Activated naive CD8-positive, alpha-beta T cell treated with anti-CD3 and anti-CD28 coated beads, Interleukin-2, amount 50 U/mL, for 24 hours (primary cell): ENCODE measurements around the gene C6orf62.
"Not testable (repeated sequence)": the region's sequence is repeated elsewhere in the genome, so short reads cannot be mapped to it uniquely, and the experiment has no call there.

Experiments used
- ATAC-seq: fragments of 150-1000 bp; cut with Tn5 transposase; one replicate; pipeline ENCODE4 v1.10.0; 2021
- DNase-seq: peaks from one replicate; pipeline ENCODE4 v3.0.0; 2021
- H3K27ac Mint-ChIP-seq: one replicate; pipeline ENCODE4 v1.8.0; 2021; ENCODE audit warnings: mild to moderate bottlenecking, mixed read lengths
- H3K27me3 Mint-ChIP-seq: one replicate; pipeline ENCODE4 v1.8.0; 2021; ENCODE audit warnings: mixed read lengths
- H3K36me3 Mint-ChIP-seq: one replicate; pipeline ENCODE4 v1.8.0; 2021; ENCODE audit warnings: low read depth, mixed read lengths
- H3K4me1 Mint-ChIP-seq: one replicate; pipeline ENCODE4 v1.8.0; 2021; ENCODE audit warnings: mixed read lengths
- H3K4me3 Mint-ChIP-seq: one replicate; pipeline ENCODE4 v1.8.0; 2021; ENCODE audit warnings: mild to moderate bottlenecking, moderate library complexity, mixed read lengths
- H3K9me3 Mint-ChIP-seq: one replicate; pipeline ENCODE4 v1.8.0; 2021; ENCODE audit warnings: mixed read lengths

C6orf62 gene

GRCh38 chr6:24752917-24753492 lies 34.1 kb upstream of the C6orf62 start:
- DNase-seq (no peak), ATAC-seq (no peak)
- peaks cover 1% of the 10 kb centered on the region for H3K36me3 Mint-ChIP-seq
- H3K27me3 Mint-ChIP-seq = peaks cover 2% of the 10 kb centered on the region
- peaks cover 8% of the 10 kb centered on the region for H3K9me3 Mint-ChIP-seq
- H3K4me3 Mint-ChIP-seq = no peak overlapping the region
- H3K4me1 Mint-ChIP-seq = no peaks in the 10 kb centered on the region
- H3K27ac Mint-ChIP-seq = no peak overlapping the region

- H3K27ac Mint-ChIP-seq = no peak overlapping the region
- ATAC-seq (no peak), DNase-seq (no peak)
- peaks cover 8% of the 10 kb centered on the region for H3K9me3 Mint-ChIP-seq
- no peaks in the 10 kb centered on the region for H3K4me1 Mint-ChIP-seq
- H3K27me3 Mint-ChIP-seq = peaks cover 2% of the 10 kb centered on the region
- no peak overlapping the region for H3K4me3 Mint-ChIP-seq
- peaks cover 1% of the 10 kb centered on the region for H3K36me3 Mint-ChIP-seq
Observed at GRCh38 chr6:24752503-24752902, 33.5 kb upstream of the C6orf62 start.

GRCh38 chr6:24750878-24751277 lies 31.9 kb upstream of the C6orf62 start:
- not testable (repeated sequence) for H3K4me3 Mint-ChIP-seq

GRCh38 chr6:24749297-24749696 lies 30.3 kb upstream of the C6orf62 start:
- peaks cover 3% of the 10 kb centered on the region for H3K4me1 Mint-ChIP-seq
- peaks cover 6% of the 10 kb centered on the region for H3K9me3 Mint-ChIP-seq
- peaks cover 2% of the 10 kb centered on the region for H3K27me3 Mint-ChIP-seq
- ATAC-seq (no peak), DNase-seq (no peak)
- H3K4me3 Mint-ChIP-seq = no peak overlapping the region
- H3K27ac Mint-ChIP-seq = no peak overlapping the region
- peaks cover under 1% of the 10 kb centered on the region for H3K36me3 Mint-ChIP-seq

More at GRCh38 chr6:24750878-24751277, 31.9 kb upstream of the C6orf62 start:
- H3K27ac Mint-ChIP-seq, DNase-seq, H3K27me3 Mint-ChIP-seq, H3K36me3 Mint-ChIP-seq, ATAC-seq, H3K9me3 Mint-ChIP-seq, H3K4me1 Mint-ChIP-seq: not testable (repeated sequence)

- Mint-ChIP-seq H3K4me3 (no peak overlapping the region), H3K27me3 (no peaks in the 10 kb centered on the region), H3K4me1 (peaks cover 27% of the 10 kb centered on the region)
Observed at GRCh38 chr6:24744911-24745310, 26.0 kb upstream of the C6orf62 start.

GRCh38 chr6:24743944-24744335 lies 25.0 kb upstream of the C6orf62 start:
- peaks cover 27% of the 10 kb centered on the region for H3K4me1 Mint-ChIP-seq
- ATAC-seq (no peak), DNase-seq (no peak)
- H3K36me3 Mint-ChIP-seq = no peaks in the 10 kb centered on the region
- peak overlapping the region; percentile 87 for H3K27ac Mint-ChIP-seq
- H3K27me3 Mint-ChIP-seq = no peaks in the 10 kb centered on the region
- peaks cover 3% of the 10 kb centered on the region for H3K9me3 Mint-ChIP-seq
- peak overlapping the region; percentile 44 for H3K4me3 Mint-ChIP-seq

More at GRCh38 chr6:24744911-24745310, 26.0 kb upstream of the C6orf62 start:
- DNase-seq (no peak), ATAC-seq (no peak)
- Mint-ChIP-seq H3K27ac (no peak overlapping the region), H3K36me3 (no peaks in the 10 kb centered on the region), H3K9me3 (peaks cover under 1% of the 10 kb centered on the region)

GRCh38 chr6:24743265-24743943 lies 24.4 kb upstream of the C6orf62 start:
- peak; percentile 93 for ATAC-seq
- no peaks in the 10 kb centered on the region for H3K27me3 Mint-ChIP-seq
- DNase-seq = peak; percentile 25
- H3K4me1 Mint-ChIP-seq = peaks cover 27% of the 10 kb centered on the region
- peaks cover 3% of the 10 kb centered on the region for H3K9me3 Mint-ChIP-seq
- peak overlapping the region; percentile 44 for H3K4me3 Mint-ChIP-seq
- H3K27ac Mint-ChIP-seq = peak overlapping the region; percentile 87
- no peaks in the 10 kb centered on the region for H3K36me3 Mint-ChIP-seq

GRCh38 chr6:24742216-24742738 lies 23.3 kb upstream of the C6orf62 start:
- peak overlapping the region; percentile 21 for H3K4me3 Mint-ChIP-seq
- H3K27me3 Mint-ChIP-seq = no peaks in the 10 kb centered on the region
- peaks cover 27% of the 10 kb centered on the region for H3K4me1 Mint-ChIP-seq
- peak overlapping the region; percentile 87 for H3K27ac Mint-ChIP-seq
- ATAC-seq = no peak
- H3K9me3 Mint-ChIP-seq = peaks cover 3% of the 10 kb centered on the region
- DNase-seq = no peak
- no peaks in the 10 kb centered on the region for H3K36me3 Mint-ChIP-seq

GRCh38 chr6:24740861-24741260 lies 21.9 kb upstream of the C6orf62 start:
- H3K9me3 Mint-ChIP-seq = peaks cover 3% of the 10 kb centered on the region

GRCh38 chr6:24738741-24739140 lies 19.8 kb upstream of the C6orf62 start:
- no peaks in the 10 kb centered on the region for H3K36me3 Mint-ChIP-seq
- no peak for DNase-seq
- H3K4me1 Mint-ChIP-seq = peaks cover 22% of the 10 kb centered on the region
- no peak overlapping the region for H3K4me3 Mint-ChIP-seq
- H3K27me3 Mint-ChIP-seq = peaks cover 3% of the 10 kb centered on the region
- no peak overlapping the region for H3K27ac Mint-ChIP-seq
- ATAC-seq = no peak
- H3K9me3 Mint-ChIP-seq = peaks cover 3% of the 10 kb centered on the region

More at GRCh38 chr6:24740861-24741260, 21.9 kb upstream of the C6orf62 start:
- no peaks in the 10 kb centered on the region for H3K36me3 Mint-ChIP-seq
- DNase-seq (no peak), ATAC-seq (no peak)
- no peaks in the 10 kb centered on the region for H3K27me3 Mint-ChIP-seq
- peaks cover 27% of the 10 kb centered on the region for H3K4me1 Mint-ChIP-seq
- no peak overlapping the region for H3K4me3 Mint-ChIP-seq
- H3K27ac Mint-ChIP-seq = no peak overlapping the region

- not testable (repeated sequence) for DNase-seq, H3K27me3 Mint-ChIP-seq, H3K4me3 Mint-ChIP-seq, H3K4me1 Mint-ChIP-seq, ATAC-seq, H3K27ac Mint-ChIP-seq, H3K36me3 Mint-ChIP-seq
- peaks cover 22% of the 10 kb centered on the region for H3K9me3 Mint-ChIP-seq
Observed at GRCh38 chr6:24734710-24735109, 15.8 kb upstream of the C6orf62 start.

GRCh38 chr6:24734166-24734565 lies 15.2 kb upstream of the C6orf62 start:
- peaks cover 4% of the 10 kb centered on the region for H3K4me1 Mint-ChIP-seq
- DNase-seq = no peak
- H3K4me3 Mint-ChIP-seq = no peak overlapping the region
- peaks cover 5% of the 10 kb centered on the region for H3K27me3 Mint-ChIP-seq
- peaks cover 5% of the 10 kb centered on the region for H3K36me3 Mint-ChIP-seq
- peaks cover 25% of the 10 kb centered on the region for H3K9me3 Mint-ChIP-seq
- ATAC-seq = no peak
- no peak overlapping the region for H3K27ac Mint-ChIP-seq

- H3K4me1 Mint-ChIP-seq, H3K27ac Mint-ChIP-seq, H3K27me3 Mint-ChIP-seq, ATAC-seq, H3K4me3 Mint-ChIP-seq, H3K36me3 Mint-ChIP-seq, DNase-seq: not testable (repeated sequence)
- peaks cover 25% of the 10 kb centered on the region for H3K9me3 Mint-ChIP-seq
Observed at GRCh38 chr6:24731456-24732134, 12.6 kb upstream of the C6orf62 start.

- not testable (repeated sequence) for H3K4me3 Mint-ChIP-seq, H3K27me3 Mint-ChIP-seq, H3K4me1 Mint-ChIP-seq, ATAC-seq, H3K36me3 Mint-ChIP-seq, DNase-seq, H3K27ac Mint-ChIP-seq
- H3K9me3 Mint-ChIP-seq = peaks cover 25% of the 10 kb centered on the region
Observed at GRCh38 chr6:24730653-24731052, 11.7 kb upstream of the C6orf62 start.

GRCh38 chr6:24723270-24723669 lies 4.3 kb upstream of the C6orf62 start:
- H3K27ac Mint-ChIP-seq = no peak overlapping the region
- H3K4me1 Mint-ChIP-seq = peaks cover 22% of the 10 kb centered on the region

More at GRCh38 chr6:24723270-24723669, 4.3 kb upstream of the C6orf62 start:
- DNase-seq (no peak), ATAC-seq (no peak)
- H3K27me3 Mint-ChIP-seq = no peaks in the 10 kb centered on the region
- H3K9me3 Mint-ChIP-seq = no peaks in the 10 kb centered on the region
- peaks cover 15% of the 10 kb centered on the region for H3K36me3 Mint-ChIP-seq
- H3K4me3 Mint-ChIP-seq = no peak overlapping the region
